ENCODE measurements around the gene REG4.

DNA sequence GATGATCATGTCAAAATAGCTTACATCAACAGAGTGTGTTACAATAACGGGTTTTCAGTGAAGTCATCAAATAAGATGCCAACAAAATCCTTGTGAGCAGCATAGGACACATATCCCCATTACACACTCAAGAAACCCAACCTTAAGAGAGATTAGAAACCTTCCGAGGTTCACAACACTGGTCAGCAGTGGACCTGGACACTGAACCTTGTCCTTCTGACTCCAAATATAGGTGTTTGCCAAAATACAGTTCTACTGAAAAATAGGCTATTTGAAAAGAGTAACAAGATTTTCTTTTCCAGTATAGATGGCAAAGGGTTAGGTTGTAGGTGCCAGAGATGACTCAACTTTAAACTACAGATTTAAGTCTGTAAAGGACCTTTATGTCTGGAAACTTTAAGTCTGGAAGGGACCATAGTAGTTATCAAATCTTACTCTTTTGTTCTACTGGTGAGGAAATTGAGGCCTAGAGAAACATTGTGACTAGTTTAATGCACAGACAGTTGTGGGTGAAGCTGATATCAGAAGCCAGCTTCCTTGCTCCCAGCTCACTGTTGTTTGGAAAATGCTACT lies 811 bp upstream of the REG4 start:
- no peak for TF ChIP-seq EZH2 (IDR thresholded peaks at IDR 0.05; ENCODE audit: borderline replicate concordance, low read depth, low read length, severe bottlenecking)
- TF ChIP-seq, protein P1, sequence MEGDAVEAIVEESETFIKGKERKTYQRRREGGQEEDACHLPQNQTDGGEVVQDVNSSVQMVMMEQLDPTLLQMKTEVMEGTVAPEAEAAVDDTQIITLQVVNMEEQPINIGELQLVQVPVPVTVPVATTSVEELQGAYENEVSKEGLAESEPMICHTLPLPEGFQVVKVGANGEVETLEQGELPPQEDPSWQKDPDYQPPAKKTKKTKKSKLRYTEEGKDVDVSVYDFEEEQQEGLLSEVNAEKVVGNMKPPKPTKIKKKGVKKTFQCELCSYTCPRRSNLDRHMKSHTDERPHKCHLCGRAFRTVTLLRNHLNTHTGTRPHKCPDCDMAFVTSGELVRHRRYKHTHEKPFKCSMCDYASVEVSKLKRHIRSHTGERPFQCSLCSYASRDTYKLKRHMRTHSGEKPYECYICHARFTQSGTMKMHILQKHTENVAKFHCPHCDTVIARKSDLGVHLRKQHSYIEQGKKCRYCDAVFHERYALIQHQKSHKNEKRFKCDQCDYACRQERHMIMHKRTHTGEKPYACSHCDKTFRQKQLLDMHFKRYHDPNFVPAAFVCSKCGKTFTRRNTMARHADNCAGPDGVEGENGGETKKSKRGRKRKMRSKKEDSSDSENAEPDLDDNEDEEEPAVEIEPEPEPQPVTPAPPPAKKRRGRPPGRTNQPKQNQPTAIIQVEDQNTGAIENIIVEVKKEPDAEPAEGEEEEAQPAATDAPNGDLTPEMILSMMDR (IDR thresholded peaks at IDR 0.05; ENCODE audit: borderline replicate concordance, extremely low read depth, low read length, poor library complexity, severe bottlenecking) = no peak

All from DND-41 (cell line).